ENCODE results near the gene DTX2.
"Not testable (repeated sequence)": the region's sequence is repeated elsewhere in the genome, so short reads cannot be mapped to it uniquely, and the experiment has no call there.

Gene DTX2

GRCh38 chr7:76513817-76514799 lies 52.6 kb downstream of the DTX2 start:
- no peak for DNase-seq

- no peak for DNase-seq
These were observed 53.6 kb downstream of the DTX2 start for GRCh38 chr7:76514926-76515771.

- DNase-seq = no peak
These were observed 54.5 kb downstream of the DTX2 start for GRCh38 chr7:76515999-76516443.

GRCh38 chr7:76516932-76517331 lies 55.4 kb downstream of the DTX2 start:
- not testable (repeated sequence) for DNase-seq

- not testable (repeated sequence) for DNase-seq
These were observed 64.7 kb downstream of the DTX2 start for GRCh38 chr7:76526183-76526582.

- not testable (repeated sequence) for DNase-seq
These were observed 70.1 kb downstream of the DTX2 start for GRCh38 chr7:76531643-76532042.

- DNase-seq = not testable (repeated sequence)
These were observed 81.7 kb downstream of the DTX2 start, which contains the start of gene SPDYE16 for GRCh38 chr7:76543197-76543596. TSS of gene SPDYE16 (minus strand) at chr7:76543297. CDS start at chr7:76541459, 1,838 bp downstream.

- DNase-seq = peak; percentile 74
These were observed 87.7 kb downstream of the DTX2 start for GRCh38 chr7:76549025-76549854.

- DNase-seq = not testable (repeated sequence)
These were observed 88.3 kb downstream of the DTX2 start for GRCh38 chr7:76549855-76550248.

GRCh38 chr7:76551992-76552391 lies 90.5 kb downstream of the DTX2 start:
- DNase-seq = not testable (repeated sequence)

Measured in NCI-H1105 treated with DMSO at 0.1 percent for 48 hours (cell line).